ENCODE measurements around the gene SRSF3.
"Not testable (repeated sequence)": the region's sequence is repeated elsewhere in the genome, so short reads cannot be mapped to it uniquely, and the experiment has no call there.

- TF ChIP-seq CTCF (IDR thresholded peaks at IDR 0.05; ENCODE audit: low read length); EZH2 (IDR thresholded peaks at IDR 0.05; ENCODE audit: borderline replicate concordance, low read length): not testable (repeated sequence)
Observed at GRCh38 chr6:36654469-36654868, 60.3 kb downstream of the SRSF3 start.
